SU-DHL-6 (cell line): ENCODE measurements around the gene MREG.

Source experiments
- H2AFZ ChIP-seq: fragments of 200-600 bp; sonication (generic); 2 replicates; pipeline ENCODE4 v1.6.1; 2014; ENCODE audit warnings: low read depth, mild to moderate bottlenecking, moderate library complexity, mixed read lengths, antibody characterized with exemption, low read length; ENCODE audit not compliant: severe bottlenecking
- H3F3A ChIP-seq: fragments of 200-600 bp; shearing (Covaris generic); 2 replicates; pipeline ENCODE4 v1.6.0; 2016; ENCODE audit warnings: antibody characterized with exemption, mild to moderate bottlenecking; ENCODE audit not compliant: insufficient read depth
- H3K27ac ChIP-seq: fragments of 200-600 bp; sonication (generic); 2 replicates; pipeline ENCODE4 v1.5.1; 2016; ENCODE audit warnings: low read depth, mild to moderate bottlenecking, low read length, moderate library complexity, mixed read lengths
- H3K27me3 ChIP-seq: fragments of 200-600 bp; sonication (generic), shearing (Covaris generic); 2 replicates; pipeline ENCODE4 v1.6.0; 2014; ENCODE audit warnings: mild to moderate bottlenecking, low read length
- H3K36me3 ChIP-seq: fragments of 200-600 bp; sonication (generic); 2 replicates; pipeline ENCODE4 v1.6.1; 2014; ENCODE audit warnings: mild to moderate bottlenecking, low read length, mixed read lengths
- H3K4me2 ChIP-seq: fragments of 300-600, 200-600 bp; shearing (Covaris generic), sonication (generic); 2 replicates; pipeline ENCODE4 v1.6.0; 2014; ENCODE audit warnings: low read length, low read depth, mild to moderate bottlenecking; ENCODE audit not compliant: poor library complexity, severe bottlenecking
- H3K4me3 ChIP-seq: fragments of 200-600 bp; sonication (generic); 2 replicates; pipeline ENCODE4 v1.5.1; 2014; ENCODE audit warnings: antibody characterized with exemption, low read length, mild to moderate bottlenecking, mixed read lengths; ENCODE audit not compliant: insufficient read depth, poor library complexity, severe bottlenecking
- H3K79me2 ChIP-seq: fragments of 200-600 bp; sonication (generic); 2 replicates; pipeline ENCODE4 v1.6.1; 2014; ENCODE audit warnings: mild to moderate bottlenecking, low read length, moderate library complexity; ENCODE audit not compliant: insufficient read depth
- H3K9ac ChIP-seq: fragments of 200-600 bp; sonication (generic); 2 replicates; pipeline ENCODE4 v1.7.0; 2014; ENCODE audit warnings: mild to moderate bottlenecking, low read length
- H3K9me2 ChIP-seq: fragments of 200-600 bp; sonication (generic); replicated peaks from 2 replicates; pipeline ENCODE4 v1.6.1; 2014; ENCODE audit warnings: low read length; ENCODE audit not compliant: insufficient read depth
- H3K9me3 ChIP-seq: fragments of 200-600 bp; sonication (generic); 2 replicates; pipeline ENCODE4 v1.6.1; 2014; ENCODE audit warnings: low read length, mixed read lengths; ENCODE audit not compliant: insufficient read depth
- H4K20me1 ChIP-seq: fragments of 200-600 bp; sonication (generic); 2 replicates; pipeline ENCODE4 v1.6.1; 2014; ENCODE audit warnings: low read depth, mild to moderate bottlenecking, antibody characterized with exemption, low read length, moderate library complexity, mixed read lengths
- EZH2phosphoT487 ChIP-seq: fragments of 200-600 bp; sonication (generic), shearing (Covaris generic); conservative IDR thresholded peaks from 2 replicates; pipeline ENCODE4 v1.6.1; 2018; ENCODE audit warnings: mild to moderate bottlenecking, antibody characterized with exemption, low read length, moderate library complexity, mixed read lengths
- TF ChIP-seq, protein P1 (sequence below): fragments of 200-600 bp; sonication (generic); IDR thresholded peaks from one replicate; pipeline ENCODE4 v1.5.1; 2017; ENCODE audit warnings: antibody characterized with exemption, mild to moderate bottlenecking, low read length, moderate library complexity; ENCODE audit not compliant: insufficient read depth, poor library complexity, severe bottlenecking

MREG gene

DNA sequence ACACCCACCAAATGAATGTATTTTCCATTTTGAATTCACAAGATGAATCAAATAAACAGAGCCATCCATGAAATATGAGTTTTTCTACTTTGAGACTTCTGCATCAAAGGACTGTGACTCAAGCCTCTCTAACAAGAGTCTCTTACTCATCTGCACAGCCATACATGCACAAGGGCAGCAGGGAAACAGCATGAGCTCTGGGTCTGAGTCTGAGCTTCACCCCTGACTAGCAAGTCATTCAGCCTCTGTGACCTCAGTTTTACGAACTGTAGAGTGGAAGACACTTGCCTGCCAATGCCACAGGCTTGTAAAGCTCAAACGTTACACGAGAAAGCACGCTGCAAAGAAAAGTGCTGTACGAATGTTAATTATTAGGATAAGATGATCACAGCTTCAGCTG lies 42.9 kb downstream of the MREG start:
- Histone ChIP-seq H3K4me2 (no peak overlapping the region), H3K9ac (no peak overlapping the region), H3K9me2 (no peaks in the 10 kb centered on the region), H3K79me2 (no peaks in the 10 kb centered on the region), H3K27me3 (no peaks in the 10 kb centered on the region), H3K36me3 (no peaks in the 10 kb centered on the region), H3K27ac (no peak overlapping the region), H2AFZ (no peak overlapping the region), H4K20me1 (no peaks in the 10 kb centered on the region), H3K4me3 (no peak overlapping the region), H3K9me3 (no peaks in the 10 kb centered on the region), H3F3A (no peaks in the 10 kb centered on the region)
- no peak for TF ChIP-seq EZH2phosphoT487
- TF ChIP-seq, protein P1, sequence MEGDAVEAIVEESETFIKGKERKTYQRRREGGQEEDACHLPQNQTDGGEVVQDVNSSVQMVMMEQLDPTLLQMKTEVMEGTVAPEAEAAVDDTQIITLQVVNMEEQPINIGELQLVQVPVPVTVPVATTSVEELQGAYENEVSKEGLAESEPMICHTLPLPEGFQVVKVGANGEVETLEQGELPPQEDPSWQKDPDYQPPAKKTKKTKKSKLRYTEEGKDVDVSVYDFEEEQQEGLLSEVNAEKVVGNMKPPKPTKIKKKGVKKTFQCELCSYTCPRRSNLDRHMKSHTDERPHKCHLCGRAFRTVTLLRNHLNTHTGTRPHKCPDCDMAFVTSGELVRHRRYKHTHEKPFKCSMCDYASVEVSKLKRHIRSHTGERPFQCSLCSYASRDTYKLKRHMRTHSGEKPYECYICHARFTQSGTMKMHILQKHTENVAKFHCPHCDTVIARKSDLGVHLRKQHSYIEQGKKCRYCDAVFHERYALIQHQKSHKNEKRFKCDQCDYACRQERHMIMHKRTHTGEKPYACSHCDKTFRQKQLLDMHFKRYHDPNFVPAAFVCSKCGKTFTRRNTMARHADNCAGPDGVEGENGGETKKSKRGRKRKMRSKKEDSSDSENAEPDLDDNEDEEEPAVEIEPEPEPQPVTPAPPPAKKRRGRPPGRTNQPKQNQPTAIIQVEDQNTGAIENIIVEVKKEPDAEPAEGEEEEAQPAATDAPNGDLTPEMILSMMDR = no peak

- Histone ChIP-seq H3K27me3 (no peaks in the 10 kb centered on the region), H3K4me2 (no peak overlapping the region), H3K9ac (no peak overlapping the region), H3K36me3 (no peaks in the 10 kb centered on the region), H3K27ac (no peak overlapping the region), H2AFZ (no peak overlapping the region), H4K20me1 (no peaks in the 10 kb centered on the region), H3K79me2 (no peaks in the 10 kb centered on the region), H3K9me3 (no peaks in the 10 kb centered on the region), H3K9me2 (no peaks in the 10 kb centered on the region), H3K4me3 (no peak overlapping the region), H3F3A (no peaks in the 10 kb centered on the region)
- TF ChIP-seq, protein P1 = no peak
- no peak for TF ChIP-seq EZH2phosphoT487
Measured at GRCh38 chr2:215969131-215969841, 44.1 kb downstream of the MREG start.

DNA sequence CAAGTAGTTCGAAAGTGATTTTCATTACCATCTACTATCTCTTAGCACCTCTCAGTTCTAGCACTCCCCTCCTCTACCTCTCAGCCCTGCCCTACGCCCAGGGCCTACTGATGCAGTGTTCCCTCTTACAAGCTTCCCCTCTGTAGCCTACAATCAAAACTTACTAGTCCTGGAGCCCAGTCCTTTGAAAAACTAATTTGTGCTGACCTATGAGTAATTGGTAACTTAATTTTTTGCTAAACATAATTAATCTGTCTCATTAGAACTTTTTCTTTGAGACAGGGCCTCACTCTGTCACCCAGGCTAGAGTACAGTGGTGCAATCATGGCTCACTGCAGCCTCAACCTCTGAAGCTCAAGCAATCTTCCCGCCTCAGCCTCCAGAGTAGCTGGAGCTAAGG lies 44.9 kb downstream of the MREG start:
- no peaks in the 10 kb centered on the region for H3K36me3 ChIP-seq
- no peaks in the 10 kb centered on the region for H4K20me1 ChIP-seq
- TF ChIP-seq EZH2phosphoT487 = no peak
- TF ChIP-seq, protein P1 = no peak
- no peak overlapping the region for H3K4me3 ChIP-seq
- no peak overlapping the region for H2AFZ ChIP-seq
- no peaks in the 10 kb centered on the region for H3K9me3 ChIP-seq
- H3K27me3 ChIP-seq = no peaks in the 10 kb centered on the region
- H3K9me2 ChIP-seq = no peaks in the 10 kb centered on the region
- no peak overlapping the region for H3K27ac ChIP-seq
- no peak overlapping the region for H3K4me2 ChIP-seq
- H3F3A ChIP-seq = no peaks in the 10 kb centered on the region
- no peak overlapping the region for H3K9ac ChIP-seq
- no peaks in the 10 kb centered on the region for H3K79me2 ChIP-seq
